Stomach smooth muscle (tissue), 2 donors: Measurements from ENCODE around the gene TMEM178B.

ENCODE experiments used
- H3K27ac ChIP-seq: one replicate; pipeline ENCODE4 v1.7.0; 2013; ENCODE audit warnings: mild to moderate bottlenecking, low read length, inconsistent platforms
- H3K27me3 ChIP-seq, 2 donors: one replicate each; pipeline ENCODE4 v1.7.0; 2013; ENCODE audit warnings: low read length in 2 of 2; ENCODE audit not compliant: insufficient read depth in 2 of 2, control insufficient read depth in 1 of 2
- H3K36me3 ChIP-seq, 2 donors: one replicate each; pipeline ENCODE4 v1.7.0; 2013; ENCODE audit warnings: low read length in 2 of 2; ENCODE audit not compliant: control insufficient read depth in 2 of 2, insufficient read depth in 2 of 2
- H3K4me1 ChIP-seq: one replicate; pipeline ENCODE4 v1.7.0; 2013; ENCODE audit warnings: low read length; ENCODE audit not compliant: control insufficient read depth, insufficient read depth
- H3K4me3 ChIP-seq, 2 donors: one replicate each; pipeline ENCODE4 v1.7.0; 2013; ENCODE audit warnings: low read length in 2 of 2
- H3K9ac ChIP-seq, 2 donors: one replicate each; pipeline ENCODE4 v1.7.0; 2013; ENCODE audit warnings: low read length in 2 of 2, mild to moderate bottlenecking in 1 of 2
- H3K9me3 ChIP-seq, 2 donors: one replicate each; pipeline ENCODE4 v1.7.0; 2013; ENCODE audit warnings: low read length in 2 of 2; ENCODE audit not compliant: control insufficient read depth in 2 of 2
- donor health status: healthy.
- donor health status: Pancreatic carcinoma.

The TMEM178B gene

DNA sequence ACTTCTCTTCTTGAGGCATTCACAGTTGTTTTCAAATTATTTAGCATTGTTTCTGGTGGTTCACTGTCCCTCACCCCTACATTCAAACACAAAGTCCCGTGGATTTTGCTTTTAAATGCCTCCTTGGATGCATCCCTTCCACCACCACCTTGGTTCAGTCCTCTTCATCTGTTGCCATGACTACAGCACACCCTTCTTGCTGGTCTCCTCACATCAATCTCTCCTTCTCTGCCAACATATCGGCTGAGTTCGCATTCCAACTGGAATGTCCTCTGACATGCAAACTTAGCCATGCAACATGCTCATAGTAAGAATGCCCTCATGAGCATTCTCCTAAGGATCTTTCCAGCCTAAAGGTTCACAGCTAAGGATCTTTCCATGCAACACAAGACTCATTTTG, 279.1 kb downstream of the TMEM178B start:
- no peaks in the 10 kb centered on the region for H3K9me3 ChIP-seq
- H3K4me1 ChIP-seq: no peaks in the 10 kb centered on the region
- H3K4me3 ChIP-seq: no peak overlapping the region
- H3K36me3 ChIP-seq: no peaks in the 10 kb centered on the region
- no peak overlapping the region for H3K27ac ChIP-seq
- H3K27me3 ChIP-seq: no peaks in the 10 kb centered on the region
- no peak overlapping the region for H3K9ac ChIP-seq

DNA sequence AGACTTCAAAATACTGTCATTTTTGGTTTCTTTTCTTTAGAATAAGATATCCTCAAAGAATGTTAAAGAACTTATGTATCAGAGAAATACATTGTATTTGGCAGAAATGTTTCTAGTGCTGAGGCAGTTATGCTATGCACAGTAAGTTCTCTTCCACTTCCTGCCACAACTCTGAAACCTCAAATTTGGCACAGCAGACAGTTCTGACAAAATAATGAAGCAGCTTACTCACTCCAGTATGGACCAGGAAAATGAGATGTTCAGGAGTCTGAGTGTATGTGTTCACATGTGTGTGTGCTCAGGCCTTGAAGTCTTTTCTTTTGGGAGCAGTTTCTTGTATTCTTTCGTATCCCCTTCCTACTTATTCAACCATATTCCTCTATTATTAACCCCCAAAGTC, 280.4 kb downstream of the TMEM178B start:
- no peaks in the 10 kb centered on the region for H3K27me3 ChIP-seq
- no peaks in the 10 kb centered on the region for H3K9me3 ChIP-seq
- H3K27ac ChIP-seq: no peak overlapping the region

DNA sequence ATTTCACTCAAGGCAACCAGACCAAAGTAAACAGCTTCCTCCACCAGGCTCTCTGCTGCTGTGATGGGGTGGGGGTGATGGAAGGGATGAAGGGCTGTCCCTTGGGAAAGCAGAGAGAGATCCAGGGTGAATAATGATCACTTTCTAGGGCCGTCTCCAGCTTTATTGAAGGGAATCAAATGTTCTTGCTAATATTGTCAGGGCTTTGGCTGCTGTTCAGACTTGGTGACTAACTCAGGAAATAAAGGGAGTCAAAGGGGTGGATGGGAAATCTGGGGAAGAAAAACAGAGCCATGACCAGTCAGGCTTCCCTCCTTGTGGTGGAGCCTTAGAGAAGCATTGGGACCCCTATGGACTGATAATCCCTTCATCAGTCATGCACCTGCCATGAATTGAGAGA, 281.2 kb downstream of the TMEM178B start:
- H3K9ac ChIP-seq: no peak overlapping the region
- no peaks in the 10 kb centered on the region for H3K4me1 ChIP-seq
- no peak overlapping the region for H3K27ac ChIP-seq
- H3K36me3 ChIP-seq: no peaks in the 10 kb centered on the region
- H3K27me3 ChIP-seq: no peaks in the 10 kb centered on the region
- H3K4me3 ChIP-seq: no peak overlapping the region
- H3K9me3 ChIP-seq: no peaks in the 10 kb centered on the region

More for the DNA sequence above, 280.4 kb downstream of the TMEM178B start:
- no peak overlapping the region for H3K4me3 ChIP-seq
- H3K36me3 ChIP-seq: no peaks in the 10 kb centered on the region
- no peaks in the 10 kb centered on the region for H3K4me1 ChIP-seq
- H3K9ac ChIP-seq: no peak overlapping the region

DNA sequence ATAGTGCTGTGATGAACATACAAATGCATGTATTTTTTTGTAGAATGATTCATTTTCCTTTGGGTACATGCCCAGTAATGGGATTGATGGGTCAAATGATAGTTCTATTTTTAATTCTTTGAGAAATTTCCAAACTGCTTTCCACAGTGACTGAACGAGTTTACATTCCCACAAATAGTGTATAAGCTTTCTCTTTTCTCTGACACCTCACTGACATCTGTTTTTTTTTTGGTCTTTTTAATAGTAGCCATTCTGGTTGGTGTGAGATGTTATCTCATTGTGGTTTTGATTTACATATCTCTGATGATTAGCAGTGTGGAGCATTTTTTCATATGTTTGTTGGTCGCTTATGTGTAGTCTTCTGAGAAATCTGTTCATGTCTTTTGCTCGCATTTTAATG, 282.3 kb downstream of the TMEM178B start:
- H3K27me3 ChIP-seq: no peaks in the 10 kb centered on the region
- no peaks in the 10 kb centered on the region for H3K4me1 ChIP-seq
- H3K9ac ChIP-seq: no peak overlapping the region
- H3K27ac ChIP-seq: no peak overlapping the region
- H3K4me3 ChIP-seq: no peak overlapping the region
- no peaks in the 10 kb centered on the region for H3K9me3 ChIP-seq
- no peaks in the 10 kb centered on the region for H3K36me3 ChIP-seq

DNA sequence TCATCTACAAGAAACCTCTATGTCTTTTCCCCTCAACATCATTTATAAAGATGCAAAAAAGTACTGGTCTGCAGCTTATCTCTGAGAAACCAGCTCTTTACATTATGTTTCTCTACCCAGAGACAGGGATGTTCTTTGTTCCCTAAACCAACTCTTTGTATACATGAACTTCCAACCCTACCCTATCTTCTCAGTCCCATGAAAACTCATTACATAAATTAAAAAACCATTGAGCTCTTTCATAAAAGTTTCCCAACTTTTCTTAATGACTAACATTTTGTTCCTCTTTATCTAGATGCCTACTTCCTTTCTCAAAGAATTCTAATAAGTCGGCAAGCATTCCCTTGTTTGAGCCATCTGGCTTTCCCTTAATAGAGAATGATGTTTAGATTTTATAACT, 284.5 kb downstream of the TMEM178B start:
- Histone ChIP-seq H3K4me1 (no peaks in the 10 kb centered on the region), H3K27ac (no peak overlapping the region), H3K27me3 (no peaks in the 10 kb centered on the region), H3K9me3 (no peaks in the 10 kb centered on the region), H3K4me3 (no peak overlapping the region), H3K9ac (no peak overlapping the region), H3K36me3 (no peaks in the 10 kb centered on the region)

DNA sequence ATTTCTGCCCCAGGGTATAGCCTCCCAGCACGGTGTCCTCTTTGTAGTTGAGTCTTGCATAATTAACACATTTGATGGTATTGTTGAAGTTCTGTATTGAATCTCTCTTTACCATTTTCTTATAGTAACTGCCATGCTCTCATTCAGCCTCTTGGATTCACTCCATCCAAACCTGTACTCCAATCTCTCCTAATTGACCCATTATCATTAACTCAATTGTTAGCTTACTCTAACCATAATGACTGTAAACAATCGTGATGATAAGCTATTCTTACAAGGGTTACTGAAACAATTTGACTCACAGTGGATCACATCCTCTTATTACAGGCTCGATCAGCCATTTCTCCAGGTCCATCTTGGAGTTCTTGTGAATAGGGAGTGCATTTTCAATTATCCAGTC, 285.4 kb downstream of the TMEM178B start:
- H3K4me1 ChIP-seq: no peaks in the 10 kb centered on the region
- H3K27ac ChIP-seq: no peak overlapping the region
- no peak overlapping the region for H3K9ac ChIP-seq

DNA sequence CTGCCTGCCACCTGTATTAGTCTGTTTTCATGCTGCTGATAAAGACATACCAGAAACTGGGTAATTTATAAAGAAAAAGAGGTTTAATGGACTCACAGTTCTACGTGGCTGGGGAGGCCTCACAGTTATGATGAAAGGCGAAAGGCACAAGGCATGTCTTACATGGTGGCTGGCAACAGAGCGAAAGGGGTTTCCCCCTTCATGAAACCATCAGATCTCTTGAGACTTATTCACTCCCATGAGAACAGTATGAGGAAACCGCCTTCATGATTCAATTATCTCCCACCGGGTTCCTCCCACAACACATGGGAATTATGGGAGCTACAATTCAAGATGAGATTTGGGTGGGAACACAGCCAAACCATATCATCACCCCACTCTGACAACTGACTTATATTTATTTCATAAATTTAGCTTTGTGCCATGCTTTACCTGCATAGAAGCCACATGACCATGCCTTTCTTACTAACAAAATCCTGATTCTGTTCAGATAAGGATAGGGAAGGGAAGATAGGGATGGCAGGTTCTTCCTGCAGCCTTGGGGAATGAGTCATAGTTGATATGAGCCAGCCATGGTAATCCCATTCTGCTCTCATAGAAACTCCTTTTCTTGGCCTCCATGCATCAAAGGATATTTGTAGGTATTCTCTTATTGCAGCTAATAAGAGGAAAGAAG, 286.0 kb downstream of the TMEM178B start:
- no peaks in the 10 kb centered on the region for H3K27me3 ChIP-seq

More for the DNA sequence above, 285.4 kb downstream of the TMEM178B start:
- Histone ChIP-seq H3K4me3 (no peak overlapping the region), H3K9me3 (no peaks in the 10 kb centered on the region), H3K36me3 (no peaks in the 10 kb centered on the region), H3K27me3 (no peaks in the 10 kb centered on the region)

DNA sequence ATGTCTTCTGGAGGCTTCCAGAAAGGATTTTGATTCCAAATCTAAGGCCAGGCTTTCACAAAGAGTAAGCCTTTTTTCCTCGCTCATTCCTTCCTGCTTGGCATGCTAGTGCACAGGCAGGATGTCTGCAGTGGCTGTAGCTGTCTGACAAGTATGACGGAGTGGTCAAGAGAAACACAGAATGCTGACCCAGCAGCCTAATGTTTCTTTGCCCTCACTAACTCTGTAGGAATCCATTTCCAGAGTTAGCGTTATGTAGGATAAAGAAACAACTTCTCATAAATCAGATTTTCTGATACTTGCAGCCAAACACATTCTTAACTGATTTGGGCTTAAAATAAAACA, 286.5 kb downstream of the TMEM178B start:
- no peak overlapping the region for H3K4me3 ChIP-seq
- H3K27me3 ChIP-seq: no peaks in the 10 kb centered on the region
- no peaks in the 10 kb centered on the region for H3K36me3 ChIP-seq
- H3K9me3 ChIP-seq: no peaks in the 10 kb centered on the region
- no peak overlapping the region for H3K9ac ChIP-seq
- no peak overlapping the region for H3K27ac ChIP-seq
- H3K4me1 ChIP-seq: no peaks in the 10 kb centered on the region

More for the DNA sequence above, 286.0 kb downstream of the TMEM178B start:
- no peaks in the 10 kb centered on the region for H3K4me1 ChIP-seq
- H3K36me3 ChIP-seq: no peaks in the 10 kb centered on the region
- H3K4me3 ChIP-seq: no peak overlapping the region
- H3K9me3 ChIP-seq: no peaks in the 10 kb centered on the region
- no peak overlapping the region for H3K9ac ChIP-seq
- H3K27ac ChIP-seq: no peak overlapping the region

DNA sequence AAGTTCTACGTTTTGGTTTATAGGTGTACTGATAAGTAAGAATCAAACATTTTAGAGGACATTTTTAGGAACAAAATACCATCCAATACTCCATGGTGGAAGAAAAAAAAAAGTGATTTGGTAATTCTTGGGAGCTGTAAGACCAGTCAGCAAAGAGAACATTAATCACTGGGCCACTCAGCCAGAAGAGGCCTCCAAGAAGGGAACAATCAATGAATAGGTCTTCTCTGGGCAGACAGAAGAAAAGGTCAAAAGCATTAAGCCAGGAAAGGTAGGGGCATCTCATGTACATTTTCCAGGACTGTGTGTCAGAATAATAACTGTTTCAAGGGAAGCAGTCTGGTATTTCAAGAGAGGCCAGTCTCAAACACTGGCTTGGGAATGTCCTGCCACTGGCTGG, 286.9 kb downstream of the TMEM178B start:
- no peaks in the 10 kb centered on the region for H3K27me3 ChIP-seq
- H3K9ac ChIP-seq: no peak overlapping the region
- H3K9me3 ChIP-seq: no peaks in the 10 kb centered on the region
- no peak overlapping the region for H3K4me3 ChIP-seq
- no peaks in the 10 kb centered on the region for H3K36me3 ChIP-seq
- H3K4me1 ChIP-seq: no peaks in the 10 kb centered on the region
- H3K27ac ChIP-seq: no peak overlapping the region

DNA sequence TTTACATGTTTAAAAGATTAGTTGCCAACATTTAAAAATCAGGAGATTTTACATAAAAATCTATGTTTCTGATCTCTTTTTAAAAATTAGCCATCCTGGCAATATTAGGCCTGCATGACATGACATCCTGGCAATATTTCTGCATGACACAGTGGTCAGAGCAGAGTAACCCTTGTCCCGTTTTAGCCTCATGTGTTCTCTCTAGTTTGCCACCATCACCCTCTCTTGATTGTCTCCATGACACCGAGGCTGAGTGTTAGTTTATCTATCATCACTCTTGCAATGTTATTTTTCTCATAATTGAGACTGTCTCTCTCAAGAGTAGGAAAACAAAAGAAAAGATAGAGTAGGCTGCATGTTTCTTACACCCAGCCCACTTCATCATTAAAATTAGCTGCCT, 287.6 kb downstream of the TMEM178B start:
- no peak overlapping the region for H3K27ac ChIP-seq
- no peaks in the 10 kb centered on the region for H3K36me3 ChIP-seq

DNA sequence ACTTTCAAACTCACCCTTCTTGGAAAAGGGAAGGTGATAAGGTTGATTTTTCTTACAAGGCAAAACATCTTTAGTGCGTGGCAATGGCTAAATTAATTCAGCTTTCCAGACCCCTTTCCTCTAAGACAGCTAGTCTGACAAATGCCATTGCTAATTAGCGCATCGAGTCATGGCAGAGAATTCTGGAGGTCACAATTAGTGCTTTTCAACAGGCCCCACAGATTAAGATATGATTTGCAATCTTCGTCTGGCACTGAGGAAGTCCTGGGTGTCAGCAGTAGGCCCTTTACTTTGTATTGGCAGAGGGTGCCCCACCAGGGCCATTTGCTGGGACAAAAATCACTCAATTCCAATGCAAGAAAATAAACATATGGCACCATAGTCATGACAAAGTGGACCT, 288.1 kb downstream of the TMEM178B start:
- no peaks in the 10 kb centered on the region for H3K4me1 ChIP-seq
- no peaks in the 10 kb centered on the region for H3K36me3 ChIP-seq
- H3K27me3 ChIP-seq: no peaks in the 10 kb centered on the region
- H3K4me3 ChIP-seq: no peak overlapping the region
- no peaks in the 10 kb centered on the region for H3K9me3 ChIP-seq
- no peak overlapping the region for H3K27ac ChIP-seq
- no peak overlapping the region for H3K9ac ChIP-seq

More for the DNA sequence above, 287.6 kb downstream of the TMEM178B start:
- H3K9me3 ChIP-seq: no peaks in the 10 kb centered on the region
- H3K9ac ChIP-seq: no peak overlapping the region
- H3K4me1 ChIP-seq: no peaks in the 10 kb centered on the region
- no peak overlapping the region for H3K4me3 ChIP-seq
- H3K27me3 ChIP-seq: no peaks in the 10 kb centered on the region
